ENCODE measurements around the gene MAP2K6.

MAP2K6 gene

GRCh38 chr17:69427486-69428197 is 13.1 kb downstream of the MAP2K6 start:
- no peak for DNase-seq (ENCODE audit: low read depth)

GRCh38 chr17:69428252-69428980 is 13.9 kb downstream of the MAP2K6 start:
- DNase-seq (ENCODE audit: low read depth) = no peak

GRCh38 chr17:69430488-69430887 is 16.0 kb downstream of the MAP2K6 start:
- no peak for DNase-seq (ENCODE audit: low read depth)

- DNase-seq (ENCODE audit: low read depth) = no peak
These were observed 17.3 kb downstream of the MAP2K6 start for GRCh38 chr17:69431835-69432234.

GRCh38 chr17:69433093-69433492 is 18.6 kb downstream of the MAP2K6 start:
- DNase-seq (ENCODE audit: low read depth) = no peak

GRCh38 chr17:69434164-69434579 is 19.7 kb downstream of the MAP2K6 start:
- DNase-seq (ENCODE audit: low read depth) = no peak

GRCh38 chr17:69435971-69436696 is 21.6 kb downstream of the MAP2K6 start:
- DNase-seq (ENCODE audit: low read depth) = no peak

GRCh38 chr17:69437475-69437874 is 23.0 kb downstream of the MAP2K6 start:
- no peak for DNase-seq (ENCODE audit: low read depth)

GRCh38 chr17:69438776-69439175 is 24.3 kb downstream of the MAP2K6 start:
- DNase-seq (ENCODE audit: low read depth) = no peak

- no peak for DNase-seq (ENCODE audit: low read depth)
These were observed 26.7 kb downstream of the MAP2K6 start for GRCh38 chr17:69441179-69441578.

GRCh38 chr17:69443138-69443537 is 28.6 kb downstream of the MAP2K6 start:
- DNase-seq (ENCODE audit: low read depth) = no peak

- DNase-seq (ENCODE audit: low read depth) = no peak
These were observed 29.5 kb downstream of the MAP2K6 start for GRCh38 chr17:69444023-69444422.

- no peak for DNase-seq (ENCODE audit: low read depth)
These were observed 30.6 kb downstream of the MAP2K6 start for GRCh38 chr17:69445132-69445531.

GRCh38 chr17:69447726-69448125 is 33.2 kb downstream of the MAP2K6 start:
- no peak for DNase-seq (ENCODE audit: low read depth)

- no peak for DNase-seq (ENCODE audit: low read depth)
These were observed 34.1 kb downstream of the MAP2K6 start for GRCh38 chr17:69448431-69449102.

- no peak for DNase-seq (ENCODE audit: low read depth)
These were observed 35.6 kb downstream of the MAP2K6 start for GRCh38 chr17:69450131-69450530.

- no peak for DNase-seq (ENCODE audit: low read depth)
These were observed 36.4 kb downstream of the MAP2K6 start for GRCh38 chr17:69450918-69451317.

GRCh38 chr17:69451416-69452394 is 37.2 kb downstream of the MAP2K6 start:
- no peak for DNase-seq (ENCODE audit: low read depth)

GRCh38 chr17:69452664-69453260 is 38.3 kb downstream of the MAP2K6 start:
- no peak for DNase-seq (ENCODE audit: low read depth)

GRCh38 chr17:69454051-69454450 is 39.6 kb downstream of the MAP2K6 start:
- no peak for DNase-seq (ENCODE audit: low read depth)

GRCh38 chr17:69455040-69455439 is 40.5 kb downstream of the MAP2K6 start:
- no peak for DNase-seq (ENCODE audit: low read depth)
